NCI-H2081 treated with DMSO at 0.1 percent for 48 hours (cell line): ENCODE results near the gene MTFMT.
"Not testable (repeated sequence)": the region's sequence is repeated elsewhere in the genome, so short reads cannot be mapped to it uniquely, and the experiment has no call there.

Experiments used
- DNase-seq: peaks from one replicate; lab custom pipeline; 2025; lab: John Stamatoyannopoulos, UW

The MTFMT gene

GRCh38 chr15:65028921-65029735 lies at the start of gene MTFMT:
MTFMT (minus strand) TSS chr15:65029639; CDS start chr15:65029613, 26 bp downstream.
- DNase-seq: no peak

- no peak for DNase-seq
Observed at GRCh38 chr15:65077981-65078352, 48.5 kb upstream of the MTFMT start.

- no peak for DNase-seq
Observed at GRCh38 chr15:65077291-65077980, 48.0 kb upstream of the MTFMT start.

- no peak for DNase-seq
Observed at GRCh38 chr15:65076486-65077290, 47.2 kb upstream of the MTFMT start, which contains the start of gene KBTBD13. KBTBD13 (plus strand) TSS chr15:65076746; CDS start chr15:65076816, 70 bp downstream.

- DNase-seq: not testable (repeated sequence)
Observed at GRCh38 chr15:65075607-65076395, 46.4 kb upstream of the MTFMT start.

- not testable (repeated sequence) for DNase-seq
Observed at GRCh38 chr15:65074946-65075345, 45.5 kb upstream of the MTFMT start.

GRCh38 chr15:65072617-65073016 lies 43.2 kb upstream of the MTFMT start:
- DNase-seq: no peak

GRCh38 chr15:65072027-65072426 lies 42.6 kb upstream of the MTFMT start:
- DNase-seq: no peak

GRCh38 chr15:65071381-65071811 lies 42.0 kb upstream of the MTFMT start:
- no peak for DNase-seq

GRCh38 chr15:65069779-65070546 lies 40.5 kb upstream of the MTFMT start:
- DNase-seq: no peak

- no peak for DNase-seq
Observed at GRCh38 chr15:65069179-65069578, 39.7 kb upstream of the MTFMT start.

GRCh38 chr15:65068403-65068788 lies 39.0 kb upstream of the MTFMT start:
- no peak for DNase-seq

GRCh38 chr15:65067645-65068402 lies 38.4 kb upstream of the MTFMT start, which contains the start of gene RASL12:
RASL12 (minus strand) TSS chr15:65067991; CDS start chr15:65067835, 156 bp downstream.
- DNase-seq: no peak

- DNase-seq: no peak
Observed at GRCh38 chr15:65067317-65067644, 37.8 kb upstream of the MTFMT start.

- no peak for DNase-seq
Observed at GRCh38 chr15:65066635-65067316, 37.3 kb upstream of the MTFMT start.

GRCh38 chr15:65066001-65066634 lies 36.7 kb upstream of the MTFMT start:
- no peak for DNase-seq

- no peak for DNase-seq
Observed at GRCh38 chr15:65062726-65063125, 33.3 kb upstream of the MTFMT start.

- DNase-seq: no peak
Observed at GRCh38 chr15:65062061-65062460, 32.6 kb upstream of the MTFMT start.
